ENCODE data around the gene CAP2.

DNA sequence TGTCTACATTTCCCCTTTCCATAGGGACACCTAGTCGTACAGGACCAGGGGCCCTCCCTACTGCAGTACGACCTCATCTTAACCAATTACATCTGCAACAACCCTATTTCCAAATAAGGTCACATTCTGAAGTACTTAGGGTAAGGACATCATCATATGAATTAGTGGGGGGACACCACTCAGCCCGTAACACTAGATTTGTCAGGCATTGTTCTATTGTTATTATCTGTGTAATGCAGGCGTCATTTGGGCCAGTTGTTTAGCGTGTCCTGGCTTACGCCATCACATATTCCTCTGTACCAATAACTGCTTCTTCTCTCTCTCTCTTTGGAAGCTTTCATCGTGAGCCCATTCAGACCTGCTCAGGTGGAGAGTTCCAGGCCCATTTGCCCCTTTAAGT is 89.3 kb downstream of the CAP2 start:
- TF ChIP-seq CTCF (IDR thresholded peaks at IDR 0.05), result no peak
- no peak for TF ChIP-seq POLR2A (IDR thresholded peaks at IDR 0.05)

All from thyroid gland (tissue), 4 donors.